Endothelial cell of umbilical vein (primary cell): Measurements from ENCODE around the gene PLD6. TPM values are rescaled to one million over a fixed set of nuclear protein-coding genes. Genes with fewer than 3 reads are reported as not detected.

Experiments used
- BruUV-seq: library from RNA; stranded (reverse); fragments of 400-500 nt; replicated peaks from 2 replicates; lab custom pipeline; 2021; lab: Mats Ljungman, UMichigan
- CTCF ChIA-PET: fragments of 300-600, 350-600 bp; sonication (Branson Sonifier 250); formaldehyde crosslinking; loops from one replicate; lab custom pipeline; 2021; ENCODE audit warnings: antibody characterized with exemption, inconsistent platforms; lab: Charles Lee
- POLR2A ChIA-PET: fragments of 300-600, 350-600 bp; sonication (Branson Sonifier 250); formaldehyde crosslinking; loops from one replicate; lab custom pipeline; 2021; ENCODE audit warnings: antibody characterized with exemption, inconsistent platforms; lab: Charles Lee
- DNase-seq: peaks from one replicate; pipeline ENCODE4 v3.0.0-alpha.2; 2011; ENCODE audit warnings: low read depth, low spot score
- FAIRE-seq: peaks from 2 replicates; lab custom pipeline; 2011; peaks lifted over from hg19 to GRCh38; lab: Jason Lieb, UNC
- H2AFZ ChIP-seq: 2 replicates; pipeline ENCODE4 v1.6.0; 2012; ENCODE audit warnings: low read depth, low read length, control low read depth, inconsistent platforms
- H3K27ac ChIP-seq: 2 replicates; pipeline ENCODE4 v1.5.1; 2011; ENCODE audit warnings: low read depth, mild to moderate bottlenecking, control low read depth, low read length, moderate library complexity; ENCODE audit not compliant: insufficient read depth
- H3K27me3 ChIP-seq, 2 experiments: 2 replicates each; pipeline versions ENCODE4 v1.6.0 to v1.6.1; 2011; ENCODE audit warnings: low read length in 2 of 2, mixed read lengths in 1 of 2; ENCODE audit not compliant: control insufficient read depth in 2 of 2, insufficient read depth in 2 of 2
- H3K36me3 ChIP-seq, 2 experiments: 2 replicates in 1 of 2; 3 replicates in 1 of 2; pipeline ENCODE4 v1.5.1; 2011; ENCODE audit warnings: low read length in 2 of 2, mild to moderate bottlenecking in 1 of 2, moderate library complexity in 1 of 2; ENCODE audit not compliant: control insufficient read depth in 2 of 2, insufficient read depth in 2 of 2; ENCODE audit errors: extremely low read depth in 1 of 2
- H3K4me1 ChIP-seq: 3 replicates; pipeline ENCODE4 v1.5.1; 2011; ENCODE audit warnings: mild to moderate bottlenecking, low read length; ENCODE audit not compliant: control insufficient read depth, insufficient read depth; ENCODE audit errors: extremely low read depth
- H3K4me2 ChIP-seq: 2 replicates; pipeline ENCODE4 v1.6.1; 2011; ENCODE audit warnings: low read length, control low read depth, mixed read lengths; ENCODE audit not compliant: insufficient read depth
- H3K4me3 ChIP-seq, 3 experiments: fragments of 200-600 bp in 1 of 3; sonication (generic), shearing (Covaris generic) in 1 of 3; replicated peaks in 1 of 3; 2 replicates each; pipeline ENCODE4 v1.5.1; 2011 to 2016; ENCODE audit warnings: control low read depth in 3 of 3, low read length in 3 of 3, mild to moderate bottlenecking in 2 of 3, inconsistent platforms in 1 of 3, low read depth in 1 of 3, moderate library complexity in 1 of 3; ENCODE audit not compliant: insufficient read depth in 1 of 3
- H3K79me2 ChIP-seq: 2 replicates; pipeline ENCODE4 v1.6.0; 2012; ENCODE audit warnings: low read length, inconsistent platforms; ENCODE audit not compliant: control insufficient read depth, insufficient read depth
- H3K9ac ChIP-seq: replicated peaks from 2 replicates; pipeline ENCODE3; 2011; ENCODE audit warnings: low read length, control low read depth; ENCODE audit not compliant: insufficient read depth; ENCODE audit errors: extremely low read depth
- H3K9me1 ChIP-seq: replicated peaks from 3 replicates; pipeline ENCODE4 v1.6.0; 2011; ENCODE audit warnings: mild to moderate bottlenecking, low read length; ENCODE audit not compliant: control insufficient read depth, insufficient read depth; ENCODE audit errors: extremely low read depth
- H3K9me3 ChIP-seq: replicated peaks from 2 replicates; pipeline ENCODE4 v1.5.1; 2012; ENCODE audit warnings: low read length, inconsistent platforms; ENCODE audit not compliant: control insufficient read depth, insufficient read depth
- H4K20me1 ChIP-seq: replicated peaks from 2 replicates; pipeline ENCODE3; 2011; ENCODE audit warnings: mild to moderate bottlenecking, low read length; ENCODE audit not compliant: control insufficient read depth, insufficient read depth; ENCODE audit errors: extremely low read depth
- CTCF ChIP-seq, 2 donors: IDR thresholded peaks; 1 replicate in 1 of 2; 2 replicates in 1 of 2; pipeline ENCODE4 v1.5.1; 2011; ENCODE audit warnings: low read length in 2 of 2, mild to moderate bottlenecking in 2 of 2, moderate library complexity in 2 of 2, control low read depth in 1 of 2, inconsistent platforms in 1 of 2, low read depth in 1 of 2; ENCODE audit not compliant: insufficient read depth in 1 of 2; ENCODE audit errors: extremely low read depth in 1 of 2
- EZH2 ChIP-seq: IDR thresholded peaks from 2 replicates; pipeline ENCODE4 v1.6.1; 2012; ENCODE audit warnings: borderline replicate concordance, low read depth, mild to moderate bottlenecking, moderate library complexity, low read length, inconsistent platforms; ENCODE audit not compliant: severe bottlenecking
- FOS ChIP-seq: IDR thresholded peaks from 2 replicates; pipeline ENCODE4 v1.6.1; 2011; ENCODE audit warnings: mild to moderate bottlenecking, low read length, moderate library complexity, borderline replicate concordance; ENCODE audit not compliant: insufficient read depth
- GATA2 ChIP-seq: IDR thresholded peaks from 2 replicates; pipeline ENCODE4 v1.7.0; 2011; ENCODE audit warnings: low read depth, mild to moderate bottlenecking, moderate library complexity, mixed read lengths, low read length; ENCODE audit not compliant: insufficient read length, insufficient read depth
- JUN ChIP-seq: IDR thresholded peaks from 2 replicates; pipeline ENCODE4 v1.6.1; 2011; ENCODE audit warnings: borderline replicate concordance, low read depth; ENCODE audit not compliant: insufficient read length, insufficient read depth
- MAX ChIP-seq: IDR thresholded peaks from 2 replicates; pipeline ENCODE4 v1.6.1; 2011; ENCODE audit not compliant: insufficient read depth, insufficient read length
- MYC ChIP-seq: IDR thresholded peaks from one replicate; pipeline ENCODE4 v1.6.1; 2011; ENCODE audit warnings: mild to moderate bottlenecking, low read depth, low read length
- POLR2A ChIP-seq: IDR thresholded peaks from 2 replicates; pipeline ENCODE4 v1.6.1; 2012; ENCODE audit warnings: low read depth, mild to moderate bottlenecking, control low read depth, low read length
- POLR2AphosphoS5 ChIP-seq: IDR thresholded peaks from 2 replicates; pipeline ENCODE4 v1.6.1; 2012; ENCODE audit warnings: low read depth, mild to moderate bottlenecking, control low read depth, low read length, moderate library complexity; ENCODE audit not compliant: insufficient read depth
- dilution Hi-C: fragments of 300-500 bp; cut with MboI; formaldehyde crosslinking; loops from one replicate; pipeline ENCODE4 v1.15.0; 2019; ENCODE audit warnings: low sequenced_read_pairs; ENCODE audit not compliant: extremely low pct_ligation_motif_present
- intact Hi-C: fragments of 100-400 bp; cut with micrococcal nuclease; formaldehyde crosslinking; loops from one replicate; pipeline ENCODE4 v1.10.0; 2022
- polyA plus RNA-seq, 4 experiments: library from polyadenylated mRNA; depleted of rRNA in 3 of 4; stranded (reverse) in 3 of 4; unstranded in 1 of 4; fragments of >200 nt; gene quantifications; 2 replicates each; pipeline versions ENCODE4 v1.2.1 to v1.2.3, GENCODE V29; 2011 to 2012; ENCODE audit warnings: missing spikeins in 1 of 4
- total RNA-seq: library from RNA; stranded (reverse); gene quantifications from 2 replicates; pipeline ENCODE4 v1.2.3, GENCODE V29; 2021

The PLD6 gene
- total and polyA plus RNA-seq, 2 donors (not counting 3 experiments of a cell fraction or from before 2014, with no cell fraction given) = 2.9 to 4.4 TPM

GRCh38 chr17:17172001-17172939 is 33.9 kb downstream of the PLD6 start:
- dilution Hi-C loops = no loop called here
- H3K4me2 ChIP-seq = no peak overlapping the region
- BruUV-seq = no TSS peak
- peaks cover 12% of the 10 kb centered on the region for H3K4me1 ChIP-seq
- no peak overlapping the region for H3K27ac ChIP-seq
- H3K4me3 ChIP-seq = no peak overlapping the region
- no peaks in the 10 kb centered on the region for H4K20me1 ChIP-seq
- no peak overlapping the region for H2AFZ ChIP-seq
- DNase-seq (peak; percentile 25), FAIRE-seq (peak; percentile 54)
- H3K79me2 ChIP-seq = no peaks in the 10 kb centered on the region
- ChIA-PET POLR2A (interaction anchor here (0.6 kb wide), 1 partner anchor 8 kb away, joined by 3 read pairs; no protein-coding TSS in a partner anchor), CTCF (interaction anchor here (1.1 to 1.6 kb wide), 7 partner anchors 8 to 469 kb away, joined by 3 to 12 read pairs (median 5); no protein-coding TSS in a partner anchor)
- no peak overlapping the region for H3K9ac ChIP-seq
- H3K9me3 ChIP-seq = no peaks in the 10 kb centered on the region
- intact Hi-C loops = loop anchor here (1.0 kb wide), 1 partner anchor 19 kb away; no protein-coding TSS in a partner anchor
- no peaks in the 10 kb centered on the region for H3K9me1 ChIP-seq
- H3K27me3 ChIP-seq = no peaks in the 10 kb centered on the region
- peak in 1 of 2 donors; percentile 6 for TF ChIP-seq CTCF (IDR thresholded peaks at IDR 0.05; ENCODE audit: extremely low read depth in 1 of 2, insufficient read depth in 1 of 2, low read depth in 1 of 2, low read length in 2 of 2)
- no peak for TF ChIP-seq JUN
- peaks cover 14 to 53% of the 10 kb centered on the region in 2 experiments for H3K36me3 ChIP-seq

GRCh38 chr17:17171186-17171585 is 34.9 kb downstream of the PLD6 start:
- TF ChIP-seq POLR2A (no peak), FOS (no peak), GATA2 (no peak), EZH2 (no peak), POLR2AphosphoS5 (no peak), JUN (no peak), MYC (no peak), CTCF (IDR thresholded peaks at IDR 0.05; ENCODE audit: extremely low read depth in 1 of 2, insufficient read depth in 1 of 2, low read depth in 1 of 2, low read length in 2 of 2) (no peak), MAX (no peak)
- dilution Hi-C loops (no loop called here), intact Hi-C loops (no loop called here)
- Histone ChIP-seq H4K20me1 (no peaks in the 10 kb centered on the region), H3K4me3 (no peak overlapping the region), H3K9me3 (no peaks in the 10 kb centered on the region), H3K9ac (no peak overlapping the region), H2AFZ (no peak overlapping the region), H3K4me2 (no peak overlapping the region), H3K27me3 (no peaks in the 10 kb centered on the region), H3K9me1 (no peaks in the 10 kb centered on the region), H3K27ac (no peak overlapping the region), H3K4me1 (peaks cover 12% of the 10 kb centered on the region), H3K36me3 (peaks cover 17 to 53% of the 10 kb centered on the region in 2 experiments), H3K79me2 (no peaks in the 10 kb centered on the region)
- ChIA-PET POLR2A (no interaction called here), CTCF (no interaction called here)
- FAIRE-seq (no peak), DNase-seq (no peak)
- BruUV-seq = no TSS peak
